K562 (cell line): ENCODE measurements around the gene SEC14L1. TPM values are rescaled to one million over a fixed set of nuclear protein-coding genes. Genes with fewer than 3 reads are reported as not detected.

Source experiments
- CCNT2 ChIP-seq: IDR thresholded peaks from 2 replicates; pipeline ENCODE4 v1.6.1; 2011; ENCODE audit warnings: borderline replicate concordance, low read depth, mild to moderate bottlenecking, moderate library complexity, mixed read lengths, low read length; ENCODE audit not compliant: insufficient read length; ENCODE audit errors: extremely low read depth
- E2F8 ChIP-seq: fragments of 450-650 bp; IDR thresholded peaks from 2 replicates; pipeline ENCODE4 v1.7.1; 2018; ENCODE audit warnings: mild to moderate bottlenecking, low read depth; ENCODE audit not compliant: partially characterized antibody
- ELF1 ChIP-seq: fragments of 200-800 bp; sonication (Bioruptor generic); IDR thresholded peaks from 2 replicates; pipeline ENCODE4 v1.6.1; 2016; ENCODE audit warnings: missing genetic modification characterization, missing compliant biosample characterization
- ETS2 ChIP-seq: IDR thresholded peaks from 2 replicates; pipeline ENCODE4 v1.6.1; 2016; ENCODE audit warnings: borderline replicate concordance, missing genetic modification characterization, mild to moderate bottlenecking, moderate library complexity, missing compliant biosample characterization; ENCODE audit not compliant: poor library complexity, severe bottlenecking
- GATAD2A ChIP-seq: fragments of 450-650 bp; IDR thresholded peaks from 2 replicates; pipeline ENCODE4 v1.6.1; 2017
- HDAC6 ChIP-seq: IDR thresholded peaks from 2 replicates; pipeline ENCODE4 v1.6.1; 2012; ENCODE audit warnings: low read depth, mild to moderate bottlenecking, control low read depth, inconsistent platforms, low read length, moderate library complexity
- HOXB6 ChIP-seq: fragments of 250-450 bp; sonication (Bioruptor Pico); IDR thresholded peaks from 2 replicates; pipeline ENCODE4 v1.5.1; 2022; ENCODE audit warnings: mild to moderate bottlenecking, borderline replicate concordance
- KLF13 ChIP-seq: fragments of 450-650 bp; IDR thresholded peaks from 2 replicates; pipeline ENCODE4 v1.6.1; 2016; ENCODE audit warnings: missing genetic modification characterization, low read depth, mild to moderate bottlenecking, missing compliant biosample characterization, moderate library complexity, borderline replicate concordance
- NFIC ChIP-seq: fragments of 450-650 bp; IDR thresholded peaks from 2 replicates; pipeline ENCODE4 v1.6.1; 2017; ENCODE audit warnings: mild to moderate bottlenecking, inconsistent platforms
- NRF1 ChIP-seq, 2 experiments: fragments of 450-650 bp; IDR thresholded peaks in 1 of 2; conservative IDR thresholded peaks in 1 of 2; 2 replicates each; pipeline ENCODE4 v1.6.1; 2014; ENCODE audit warnings: mild to moderate bottlenecking in 2 of 2
- POLR2B ChIP-seq: fragments of 450-650 bp; IDR thresholded peaks from 2 replicates; pipeline ENCODE4 v1.6.1; 2018; ENCODE audit warnings: low read depth; ENCODE audit not compliant: partially characterized antibody
- SMARCC2 ChIP-seq: fragments of 450-650 bp; IDR thresholded peaks from 2 replicates; pipeline ENCODE4 v1.6.1; 2017; ENCODE audit warnings: antibody characterized with exemption, moderate library complexity, mild to moderate bottlenecking, low read depth
- TAF7 ChIP-seq: fragments of 450-650 bp; IDR thresholded peaks from 2 replicates; pipeline ENCODE4 v1.6.1; 2016; ENCODE audit warnings: missing genetic modification characterization, missing compliant biosample characterization
- TRIM28 ChIP-seq: fragments of 450-650 bp; IDR thresholded peaks from 2 replicates; pipeline ENCODE4 v1.6.1; 2017
- ZBTB8A ChIP-seq: fragments of 450-650 bp; IDR thresholded peaks from 2 replicates; pipeline ENCODE4 v1.6.1; 2018; ENCODE audit warnings: mild to moderate bottlenecking, moderate library complexity; ENCODE audit not compliant: partially characterized antibody
- ZNF57 ChIP-seq: fragments of 450-650 bp; formaldehyde crosslinking; IDR thresholded peaks from 2 replicates; pipeline ENCODE4 v1.4.0; 2020; ENCODE audit warnings: mild to moderate bottlenecking, moderate library complexity
- polyA plus RNA-seq, 8 experiments: library from polyadenylated mRNA; depleted of rRNA in 4 of 8; stranded (reverse) in 5 of 8; unstranded in 3 of 8; fragments of >200 nt; fragmentation: Nextera tagmentation in 2 of 8; fragmentation: Illumina TruSeq in 1 of 8; extraction: Ambion mirVana in 2 of 8; extraction: Trizol in 1 of 8; gene quantifications; 2 replicates each; pipeline versions ENCODE4 v1.2.1 to v1.2.3, GENCODE V29; 2011 to 2014; ENCODE audit warnings: inconsistent platforms in 1 of 8, missing spikeins in 1 of 8
- total RNA-seq, 7 experiments: library from RNA; depleted of rRNA in 6 of 7; stranded (reverse); fragments of >200 nt in 6 of 7; fragmentation: Illumina TruSeq in 2 of 7; extraction: Trizol in 2 of 7; gene quantifications; 2 replicates each; pipeline versions ENCODE4 v1.2.1 to v1.2.3, GENCODE V29; 2011 to 2021; ENCODE audit warnings: low replicate concordance in 1 of 7
- TF ChIP-seq, protein P1 (sequence below): sonication (generic); formaldehyde crosslinking; IDR thresholded peaks from 2 replicates; pipeline ENCODE4 v1.8.1; 2023; ENCODE audit warnings: mild to moderate bottlenecking, missing genetic modification reagents
- TF ChIP-seq, protein P2 (sequence below): sonication (generic); formaldehyde crosslinking; IDR thresholded peaks from 2 replicates; pipeline ENCODE4 v1.8.0; 2022; ENCODE audit warnings: mild to moderate bottlenecking, missing genetic modification reagents
- TF ChIP-seq, protein P3 (sequence below), 2 experiments: IDR thresholded peaks in 1 of 2; conservative IDR thresholded peaks in 1 of 2; 2 replicates each; pipeline ENCODE4 v1.6.1; 2016; ENCODE audit warnings: low read depth in 2 of 2, mild to moderate bottlenecking in 1 of 2, missing compliant biosample characterization in 1 of 2, missing genetic modification characterization in 1 of 2, moderate library complexity in 1 of 2

SEC14L1 gene
- total and polyA plus RNA-seq, 9 of the 15 experiments (the other 6 are each of a cell fraction or from before 2014, with no cell fraction given): 3.1 to 39.7 (median 15.2) TPM

- TF ChIP-seq POLR2B (peak; percentile 85), HDAC6 (no peak), TAF7 (tag) (peak; percentile 70; the same call in 1 of the 2 replicates), HOXB6 (0 out of 2 replicates have a peak, but pooled peaks have one; percentile 11), TRIM28 (peak; percentile 62; the same call in 1 of the 2 replicates), E2F8 (peak; percentile 76), ETS2 (no peak), NRF1 (conservative IDR thresholded peaks at IDR 0.05 in 1 of 2, IDR thresholded peaks at IDR 0.05 in 1 of 2) (peak; percentile 93), SMARCC2 (0 out of 2 replicates have a peak, but pooled peaks have one; percentile 36), KLF13 (peak; percentile 53; the same call in 1 of the 2 replicates), ZBTB8A (no peak), ELF1 (no peak), NFIC (no peak; the same call in 1 of the 2 replicates), GATAD2A (peak; percentile 84; the same call in 1 of the 2 replicates), ZNF57 (CRISPR knock-in tag) (no peak), CCNT2 (peak; percentile 74)
- TF ChIP-seq, protein P1, sequence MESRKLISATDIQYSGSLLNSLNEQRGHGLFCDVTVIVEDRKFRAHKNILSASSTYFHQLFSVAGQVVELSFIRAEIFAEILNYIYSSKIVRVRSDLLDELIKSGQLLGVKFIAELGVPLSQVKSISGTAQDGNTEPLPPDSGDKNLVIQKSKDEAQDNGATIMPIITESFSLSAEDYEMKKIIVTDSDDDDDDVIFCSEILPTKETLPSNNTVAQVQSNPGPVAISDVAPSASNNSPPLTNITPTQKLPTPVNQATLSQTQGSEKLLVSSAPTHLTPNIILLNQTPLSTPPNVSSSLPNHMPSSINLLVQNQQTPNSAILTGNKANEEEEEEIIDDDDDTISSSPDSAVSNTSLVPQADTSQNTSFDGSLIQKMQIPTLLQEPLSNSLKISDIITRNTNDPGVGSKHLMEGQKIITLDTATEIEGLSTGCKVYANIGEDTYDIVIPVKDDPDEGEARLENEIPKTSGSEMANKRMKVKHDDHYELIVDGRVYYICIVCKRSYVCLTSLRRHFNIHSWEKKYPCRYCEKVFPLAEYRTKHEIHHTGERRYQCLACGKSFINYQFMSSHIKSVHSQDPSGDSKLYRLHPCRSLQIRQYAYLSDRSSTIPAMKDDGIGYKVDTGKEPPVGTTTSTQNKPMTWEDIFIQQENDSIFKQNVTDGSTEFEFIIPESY: peak; percentile 55; the same call in 1 of the 2 replicates
- TF ChIP-seq, protein P2, sequence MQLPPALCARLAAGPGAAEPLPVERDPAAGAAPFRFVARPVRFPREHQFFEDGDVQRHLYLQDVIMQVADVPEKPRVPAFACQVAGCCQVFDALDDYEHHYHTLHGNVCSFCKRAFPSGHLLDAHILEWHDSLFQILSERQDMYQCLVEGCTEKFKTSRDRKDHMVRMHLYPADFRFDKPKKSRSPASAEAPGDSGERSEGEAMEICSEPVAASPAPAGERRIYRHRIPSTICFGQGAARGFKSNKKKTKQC (CRISPR knock-in tag): peak; percentile 32; the same call in 1 of the 2 replicates
- TF ChIP-seq, protein P3, sequence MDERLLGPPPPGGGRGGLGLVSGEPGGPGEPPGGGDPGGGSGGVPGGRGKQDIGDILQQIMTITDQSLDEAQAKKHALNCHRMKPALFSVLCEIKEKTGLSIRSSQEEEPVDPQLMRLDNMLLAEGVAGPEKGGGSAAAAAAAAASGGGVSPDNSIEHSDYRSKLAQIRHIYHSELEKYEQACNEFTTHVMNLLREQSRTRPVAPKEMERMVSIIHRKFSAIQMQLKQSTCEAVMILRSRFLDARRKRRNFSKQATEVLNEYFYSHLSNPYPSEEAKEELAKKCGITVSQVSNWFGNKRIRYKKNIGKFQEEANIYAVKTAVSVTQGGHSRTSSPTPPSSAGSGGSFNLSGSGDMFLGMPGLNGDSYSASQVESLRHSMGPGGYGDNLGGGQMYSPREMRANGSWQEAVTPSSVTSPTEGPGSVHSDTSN (CRISPR knock-in tag; IDR thresholded peaks at IDR 0.05; ENCODE audit: low read depth): no peak
- TF ChIP-seq, protein P3 (tag; conservative IDR thresholded peaks at IDR 0.05; ENCODE audit: low read depth): no peak
Observed at GRCh38 chr17:77140166-77140877, 447 bp upstream of the SEC14L1 start (continued).
